ENCODE measurements around the gene TRPM7.

DNA sequence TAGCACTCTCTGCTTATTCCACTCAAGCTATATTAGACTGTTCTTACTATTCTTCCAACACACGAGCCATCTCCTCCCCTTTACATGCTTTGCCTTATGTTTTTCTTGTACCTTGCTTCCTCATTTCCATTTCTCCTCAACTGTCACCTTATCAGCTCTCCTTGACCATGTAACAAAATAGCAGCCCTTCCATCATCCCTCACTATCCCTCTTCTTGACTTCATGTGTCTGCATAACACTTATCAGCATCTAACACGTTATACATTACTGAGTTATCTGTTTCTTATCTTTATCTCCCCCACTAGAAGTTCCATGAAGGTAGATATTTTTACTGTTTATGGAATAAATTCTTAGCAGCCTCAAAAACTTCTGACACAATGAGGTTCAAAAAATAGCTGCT, 45.3 kb downstream of the TRPM7 start:
- no peak for TF ChIP-seq POLR2AphosphoS5 (IDR thresholded peaks at IDR 0.05; ENCODE audit: insufficient read depth in 1 of 2, low read depth in 1 of 2)
- TF ChIP-seq, protein P1, sequence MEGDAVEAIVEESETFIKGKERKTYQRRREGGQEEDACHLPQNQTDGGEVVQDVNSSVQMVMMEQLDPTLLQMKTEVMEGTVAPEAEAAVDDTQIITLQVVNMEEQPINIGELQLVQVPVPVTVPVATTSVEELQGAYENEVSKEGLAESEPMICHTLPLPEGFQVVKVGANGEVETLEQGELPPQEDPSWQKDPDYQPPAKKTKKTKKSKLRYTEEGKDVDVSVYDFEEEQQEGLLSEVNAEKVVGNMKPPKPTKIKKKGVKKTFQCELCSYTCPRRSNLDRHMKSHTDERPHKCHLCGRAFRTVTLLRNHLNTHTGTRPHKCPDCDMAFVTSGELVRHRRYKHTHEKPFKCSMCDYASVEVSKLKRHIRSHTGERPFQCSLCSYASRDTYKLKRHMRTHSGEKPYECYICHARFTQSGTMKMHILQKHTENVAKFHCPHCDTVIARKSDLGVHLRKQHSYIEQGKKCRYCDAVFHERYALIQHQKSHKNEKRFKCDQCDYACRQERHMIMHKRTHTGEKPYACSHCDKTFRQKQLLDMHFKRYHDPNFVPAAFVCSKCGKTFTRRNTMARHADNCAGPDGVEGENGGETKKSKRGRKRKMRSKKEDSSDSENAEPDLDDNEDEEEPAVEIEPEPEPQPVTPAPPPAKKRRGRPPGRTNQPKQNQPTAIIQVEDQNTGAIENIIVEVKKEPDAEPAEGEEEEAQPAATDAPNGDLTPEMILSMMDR (IDR thresholded peaks at IDR 0.05), result no peak
